ENCODE measurements around the gene EXD3. TPM values are rescaled to one million over a fixed set of nuclear protein-coding genes. Genes with fewer than 3 reads are reported as not detected.

Gene EXD3
- total RNA-seq, 2 experiments from 2014 or later = 8.1 to 9.0 TPM

- DNase-seq = no peak
- Mint-ChIP-seq H3K9me3 (no peaks in the 10 kb centered on the region), H3K4me1 (ENCODE audit: low read depth) (no peaks in the 10 kb centered on the region), H3K4me3 (no peak overlapping the region), H3K27ac (no peak overlapping the region), H3K36me3 (ENCODE audit: low read depth) (no peaks in the 10 kb centered on the region), H3K27me3 (no peaks in the 10 kb centered on the region)
- TF ChIP-seq CTCF (IDR thresholded peaks at IDR 0.05) = no peak
- intact Hi-C loops (cut with micrococcal nuclease) = no loop called here
- no peak for ATAC-seq
- POLR2A ChIA-PET = no interaction called here
- CTCF ChIA-PET = no interaction called here
These were observed 52.0 kb downstream of the EXD3 start for GRCh38 chr9:137370865-137371520.

GRCh38 chr9:137369911-137370764, 52.8 kb downstream of the EXD3 start:
- Mint-ChIP-seq H3K4me1 (ENCODE audit: low read depth) (no peaks in the 10 kb centered on the region), H3K36me3 (ENCODE audit: low read depth) (no peaks in the 10 kb centered on the region), H3K4me3 (no peak overlapping the region), H3K27me3 (no peaks in the 10 kb centered on the region), H3K27ac (no peak overlapping the region), H3K9me3 (no peaks in the 10 kb centered on the region)
- intact Hi-C loops (cut with micrococcal nuclease) = no loop called here
- POLR2A ChIA-PET = no interaction called here
- CTCF ChIA-PET = no interaction called here
- TF ChIP-seq CTCF (IDR thresholded peaks at IDR 0.05) = no peak
- DNase-seq (no peak), ATAC-seq (no peak)

GRCh38 chr9:137369061-137369787, 53.7 kb downstream of the EXD3 start:
- Mint-ChIP-seq H3K36me3 (ENCODE audit: low read depth) (no peaks in the 10 kb centered on the region), H3K27ac (no peak overlapping the region), H3K27me3 (no peaks in the 10 kb centered on the region), H3K4me1 (ENCODE audit: low read depth) (no peaks in the 10 kb centered on the region), H3K9me3 (no peaks in the 10 kb centered on the region), H3K4me3 (no peak overlapping the region)
- POLR2A ChIA-PET = no interaction called here
- no peak for DNase-seq
- TF ChIP-seq CTCF (IDR thresholded peaks at IDR 0.05) = no peak
- ATAC-seq = no peak
- intact Hi-C loops (cut with micrococcal nuclease) = no loop called here
- CTCF ChIA-PET = no interaction called here

GRCh38 chr9:137368431-137369035, 54.4 kb downstream of the EXD3 start:
- Mint-ChIP-seq H3K4me1 (ENCODE audit: low read depth) (no peaks in the 10 kb centered on the region), H3K27me3 (no peaks in the 10 kb centered on the region), H3K9me3 (no peaks in the 10 kb centered on the region), H3K27ac (no peak overlapping the region), H3K4me3 (no peak overlapping the region), H3K36me3 (ENCODE audit: low read depth) (no peaks in the 10 kb centered on the region)
- intact Hi-C loops (cut with micrococcal nuclease) = no loop called here
- TF ChIP-seq CTCF (IDR thresholded peaks at IDR 0.05) = no peak
- ATAC-seq = no peak
- ChIA-PET CTCF (no interaction called here), POLR2A (no interaction called here)
- no peak for DNase-seq
